GM19239 (cell line): ENCODE data around the gene SGK1.
"Not testable (repeated sequence)": the region's sequence is repeated elsewhere in the genome, so short reads cannot be mapped to it uniquely, and the experiment has no call there.

Source experiments
- DNase-seq: peaks from one replicate; pipeline ENCODE4 v3.0.0; 2011; ENCODE audit warnings: low spot score; ENCODE audit not compliant: insufficient read length
- FAIRE-seq: peaks from 2 replicates; lab custom pipeline; 2011; peaks lifted over from hg19 to GRCh38; lab: Jason Lieb, UNC

The SGK1 gene

GRCh38 chr6:134235334-134235733 is 82.6 kb downstream of the SGK1 start:
- not testable (repeated sequence) for FAIRE-seq, DNase-seq

- DNase-seq (no peak), FAIRE-seq (no peak)
These were observed 84.5 kb downstream of the SGK1 start for GRCh38 chr6:134233180-134233955.

- no peak for DNase-seq
- no peak for FAIRE-seq
These were observed 87.0 kb downstream of the SGK1 start for GRCh38 chr6:134230940-134231339.

DNA sequence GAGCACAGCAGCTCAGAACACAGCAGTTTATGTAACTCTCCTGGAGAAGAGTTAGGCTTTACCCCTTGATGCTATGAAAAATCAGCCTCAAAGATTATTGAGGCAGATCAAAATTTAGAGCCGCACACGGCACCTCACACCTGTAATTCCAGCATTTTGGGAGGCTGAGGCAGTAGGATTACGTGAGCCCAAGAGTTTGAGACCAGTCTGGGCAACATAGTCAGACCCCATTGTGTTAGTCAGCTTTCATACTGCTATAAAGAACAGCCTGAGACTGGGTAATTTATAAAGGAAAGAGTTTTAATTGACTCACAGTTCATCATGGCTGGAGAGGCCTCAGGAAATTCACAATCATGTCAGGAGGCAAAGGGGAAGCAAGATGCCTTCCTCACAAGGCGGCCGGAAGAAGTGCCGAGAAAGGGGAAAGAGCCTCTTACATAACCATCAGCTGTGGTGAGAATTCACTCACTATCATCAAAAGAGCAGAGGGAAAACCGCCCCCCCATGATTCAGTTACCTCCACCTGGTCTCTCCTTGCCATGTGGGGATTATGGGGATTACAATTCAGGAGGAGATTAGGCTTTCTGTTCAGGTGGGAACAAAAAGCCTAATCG is 87.7 kb downstream of the SGK1 start:
- no peak for FAIRE-seq
- no peak for DNase-seq

GRCh38 chr6:134229520-134229919 is 88.4 kb downstream of the SGK1 start:
- no peak for FAIRE-seq
- DNase-seq: no peak

DNA sequence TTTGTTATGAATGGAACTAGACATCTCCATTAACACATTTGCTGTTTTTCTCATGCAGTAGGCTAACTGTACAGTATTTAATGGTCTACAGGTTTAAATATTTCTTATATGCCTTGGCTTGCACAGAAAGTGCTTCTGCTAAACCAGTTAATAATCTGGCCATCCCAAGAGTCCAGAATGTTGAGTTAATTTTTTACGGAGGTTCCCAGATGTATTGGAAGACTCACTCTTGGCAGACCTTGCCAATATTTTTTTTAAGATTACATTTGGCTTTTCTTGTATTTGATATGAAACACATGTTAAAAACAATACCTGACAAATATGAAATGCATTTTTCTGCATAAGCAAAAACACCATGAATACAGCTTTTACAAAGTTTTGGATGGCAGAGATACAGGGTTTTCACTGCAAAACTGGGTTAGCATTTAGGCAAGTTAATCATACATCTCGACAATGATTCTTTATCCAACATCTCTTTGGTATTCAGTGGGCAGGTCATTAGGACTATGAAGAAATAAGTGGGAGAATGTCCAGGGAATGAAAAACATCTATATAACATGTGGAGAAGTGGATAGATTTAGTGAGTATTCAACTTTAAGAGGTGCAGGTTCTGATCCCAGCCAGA is 94.0 kb downstream of the SGK1 start:
- DNase-seq (no peak), FAIRE-seq (no peak)

DNA sequence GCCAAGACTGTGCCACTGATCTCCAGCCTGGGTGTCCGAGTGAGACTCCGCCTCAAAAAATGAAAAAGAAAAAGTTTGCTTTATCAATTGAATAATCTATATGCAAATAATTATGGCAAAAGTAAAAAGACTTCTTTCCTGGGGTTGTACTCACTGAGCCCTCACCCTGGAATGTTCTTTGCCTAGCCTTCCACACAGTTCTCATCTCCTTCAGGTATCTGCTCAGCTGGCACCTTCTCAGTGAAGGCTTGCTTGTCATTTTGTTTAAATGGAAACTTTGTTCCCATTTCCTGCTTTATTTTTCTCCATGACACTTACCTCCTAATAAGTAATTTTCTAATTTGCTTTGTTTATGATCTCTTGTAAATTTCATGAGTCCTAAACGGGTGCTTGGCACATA is 96.7 kb downstream of the SGK1 start:
- FAIRE-seq (no peak), DNase-seq (no peak)

GRCh38 chr6:134217798-134218140 is 100.1 kb downstream of the SGK1 start:
- FAIRE-seq (no peak), DNase-seq (no peak)

- DNase-seq (no peak), FAIRE-seq (no peak)
These were observed 100.7 kb downstream of the SGK1 start for GRCh38 chr6:134217105-134217797.

DNA sequence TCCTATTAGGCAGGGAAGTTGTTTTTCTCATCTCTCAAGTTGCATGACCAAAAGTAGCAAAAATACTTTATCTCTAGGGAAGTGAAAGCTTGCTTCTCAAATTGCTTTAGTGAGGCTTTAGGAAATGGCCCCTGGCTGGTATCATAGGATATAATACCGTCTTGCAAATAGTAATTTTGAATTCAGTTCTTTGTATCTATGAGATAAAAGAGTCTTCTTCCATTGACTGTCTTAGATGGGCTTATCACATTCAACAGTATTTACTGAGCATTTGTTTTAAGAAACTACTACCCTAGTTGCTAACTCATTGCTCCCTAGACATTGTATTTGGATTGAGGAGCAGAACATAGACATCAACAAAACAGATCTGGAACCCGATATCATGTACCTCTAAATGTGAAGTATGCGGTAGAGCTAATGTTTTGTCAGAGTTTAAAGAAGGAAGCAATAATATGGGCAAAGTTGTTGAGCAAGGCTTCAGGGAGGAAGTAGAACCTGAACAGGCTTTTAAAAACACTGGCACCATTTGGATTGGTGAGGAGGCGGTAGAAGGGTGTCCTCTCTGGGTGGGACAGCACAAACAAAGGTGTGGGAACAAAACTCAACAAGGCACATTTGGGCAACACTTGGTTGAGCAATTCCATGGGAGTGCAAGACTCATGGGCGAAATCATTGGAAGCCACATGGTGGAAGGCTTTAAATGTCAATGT is 101.5 kb downstream of the SGK1 start:
- no peak for FAIRE-seq
- no peak for DNase-seq

- not testable (repeated sequence) for FAIRE-seq, DNase-seq
These were observed 104.5 kb downstream of the SGK1 start for GRCh38 chr6:134213410-134213809.

- DNase-seq (no peak), FAIRE-seq (no peak)
These were observed 106.6 kb downstream of the SGK1 start for GRCh38 chr6:134211297-134211696.

- DNase-seq (no peak), FAIRE-seq (no peak)
These were observed 110.5 kb downstream of the SGK1 start for GRCh38 chr6:134207421-134207820.

GRCh38 chr6:134205366-134205765 is 112.5 kb downstream of the SGK1 start:
- DNase-seq (no peak), FAIRE-seq (no peak)

DNA sequence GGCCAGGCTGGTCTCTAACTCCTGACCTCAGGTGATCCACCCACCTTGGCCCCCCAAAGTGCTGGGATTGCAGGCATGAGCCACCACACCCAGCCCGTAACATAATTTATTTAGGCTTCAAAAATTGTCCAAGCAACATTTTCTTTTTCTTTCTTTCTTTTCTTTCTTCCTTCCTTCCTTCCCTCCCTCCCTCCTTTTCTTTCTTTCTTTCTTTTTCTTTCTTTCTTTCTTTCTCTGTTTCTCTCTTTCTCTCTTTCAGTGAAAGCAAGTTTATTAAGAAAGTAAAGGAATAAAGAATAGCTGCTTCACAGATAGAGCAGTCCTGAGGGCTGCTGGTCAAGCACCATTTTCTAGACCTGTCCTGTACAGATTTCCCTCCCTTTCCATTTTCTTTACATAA is 113.2 kb downstream of the SGK1 start:
- DNase-seq, FAIRE-seq: not testable (repeated sequence)

GRCh38 chr6:134204031-134204430 is 113.9 kb downstream of the SGK1 start:
- no peak for FAIRE-seq

DNA sequence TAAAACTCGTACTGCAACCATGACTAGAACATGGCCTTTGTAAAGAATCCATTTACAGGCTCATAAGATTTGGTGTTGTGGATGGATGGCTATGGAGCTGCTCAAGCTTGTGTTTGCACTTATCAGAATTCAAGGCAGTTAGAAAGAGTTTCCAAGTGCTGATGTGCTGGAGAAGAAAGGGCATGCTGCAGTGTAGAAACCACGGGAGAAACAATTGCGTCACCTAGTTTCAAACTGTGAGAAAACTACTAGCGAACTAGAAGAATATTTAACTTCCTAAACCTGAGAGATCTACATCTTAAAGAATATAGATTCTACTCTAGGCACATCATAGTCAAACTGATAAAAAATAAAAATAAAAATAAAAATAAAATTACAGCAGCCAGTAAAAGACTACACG is 116.2 kb downstream of the SGK1 start:
- no peak for DNase-seq
- FAIRE-seq: no peak

More at GRCh38 chr6:134204031-134204430, 113.9 kb downstream of the SGK1 start:
- no peak for DNase-seq

GRCh38 chr6:134199848-134200606 is 117.9 kb downstream of the SGK1 start:
- no peak for DNase-seq
- FAIRE-seq: peak; percentile 23

DNA sequence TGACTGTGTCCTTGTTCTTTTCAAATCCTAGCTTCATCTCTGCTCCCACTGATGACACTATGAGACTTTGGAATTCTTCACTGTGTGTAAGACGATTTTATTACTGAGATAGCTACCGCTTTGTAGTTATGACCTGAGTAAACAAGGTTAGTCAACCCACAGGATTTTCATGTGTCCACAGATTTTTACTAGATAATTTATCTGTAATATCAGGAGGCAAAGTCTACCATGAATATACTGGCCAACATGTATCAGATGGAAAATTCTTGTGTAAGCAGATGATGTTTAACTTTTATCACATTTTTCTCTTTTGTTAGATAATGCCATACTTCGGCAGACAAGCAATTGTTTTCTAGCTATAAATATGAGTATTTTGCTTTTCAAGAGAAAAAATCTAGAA is 119.8 kb downstream of the SGK1 start:
- DNase-seq (no peak), FAIRE-seq (no peak)
